Measurements from ENCODE around the gene ABCC4.
A peak's percentile ranks its signal among the peaks of the same experiment; 100 is the strongest.

ABCC4 gene

DNA sequence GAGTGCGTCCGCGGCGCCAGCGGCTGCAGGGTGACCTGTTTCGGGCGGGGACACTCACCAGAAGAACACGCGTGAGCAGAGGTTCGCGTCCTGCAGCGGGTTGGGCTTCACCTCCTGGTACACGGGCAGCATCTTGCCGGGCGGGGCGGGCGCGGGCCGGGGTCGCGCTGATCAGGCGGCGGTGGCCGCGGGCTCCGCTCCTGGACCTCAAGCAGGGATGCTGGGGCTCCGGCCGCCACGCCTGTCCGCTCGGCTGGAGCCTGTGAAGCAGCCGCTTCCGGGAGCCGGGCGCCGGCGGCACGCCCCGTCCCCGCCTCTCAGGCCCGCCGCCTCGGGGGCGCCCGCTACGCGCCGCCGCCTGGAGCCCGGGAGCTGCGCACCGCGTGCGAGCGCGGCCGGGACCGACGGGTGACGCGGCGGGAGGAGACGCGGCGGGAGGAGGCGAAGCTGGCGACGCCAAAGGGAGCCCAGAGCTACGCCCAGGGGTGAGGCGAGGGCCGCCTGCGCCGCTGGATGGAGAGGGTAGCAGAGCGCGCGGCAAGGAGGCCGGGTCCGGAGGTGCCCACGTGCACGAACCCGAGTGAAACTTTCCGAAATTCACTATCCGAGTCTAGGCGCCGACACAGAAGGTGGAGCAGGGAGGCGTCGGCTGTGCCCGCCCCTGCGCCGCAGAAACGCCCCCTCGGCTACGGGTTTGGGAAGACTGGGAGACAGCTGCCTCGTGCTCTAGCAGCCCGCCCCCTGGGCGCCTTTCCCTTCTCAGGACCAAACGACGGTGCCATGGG is at the start of gene ABCC4:
ABCC4 (minus strand) TSS at position 269 of the 785 bp plus-strand sequence; CDS start at position 132, 137 bp downstream.
- peak; percentile 74 for DNase-seq (ENCODE audit: low spot score)

- DNase-seq (ENCODE audit: low spot score), result no peak
Observed at GRCh38 chr13:95349267-95349666, 48.0 kb upstream of the ABCC4 start.

- no peak for DNase-seq (ENCODE audit: low spot score)
Observed at GRCh38 chr13:95343944-95344343, 42.7 kb upstream of the ABCC4 start.

DNA sequence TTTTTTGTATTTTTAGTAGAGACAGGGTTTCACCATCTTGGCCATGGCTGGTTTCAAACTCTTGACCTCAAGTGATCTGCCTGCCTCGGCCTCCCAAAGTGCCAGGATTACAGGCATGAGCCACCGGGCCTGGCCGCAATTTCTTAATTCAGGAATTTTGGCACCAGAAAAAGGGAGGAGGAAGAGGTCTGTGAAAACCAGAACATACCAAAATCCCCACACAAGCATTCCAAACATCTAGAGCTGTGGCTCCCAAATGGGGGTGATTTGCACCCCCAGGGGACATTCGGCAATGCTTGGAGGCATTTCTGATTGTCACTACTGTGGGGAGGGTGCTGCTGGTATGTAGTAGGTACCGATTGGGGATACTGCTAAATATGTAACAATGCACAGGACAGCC is 40.2 kb upstream of the ABCC4 start:
- no peak for DNase-seq (ENCODE audit: low spot score)

GRCh38 chr13:95338905-95339304 is 37.7 kb upstream of the ABCC4 start:
- DNase-seq (ENCODE audit: low spot score), result no peak

DNA sequence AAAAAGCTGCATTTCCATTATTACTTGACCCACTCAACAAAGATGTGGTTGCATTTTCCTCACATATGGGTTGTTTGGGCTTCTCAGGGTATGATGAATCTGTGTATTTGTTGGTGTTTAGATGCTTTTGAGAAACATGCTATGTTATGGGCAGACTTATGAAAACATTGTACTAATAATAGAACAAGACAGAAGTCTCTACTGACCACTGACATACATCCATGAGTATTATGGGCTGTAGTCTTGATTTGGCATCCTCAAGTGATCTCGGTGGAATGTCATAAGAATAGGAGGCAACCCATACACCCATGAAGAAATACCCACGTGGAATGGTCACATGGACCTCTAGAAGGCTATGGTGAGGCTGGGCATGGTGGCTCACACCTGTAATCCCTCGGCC is 36.3 kb upstream of the ABCC4 start:
- no peak for DNase-seq (ENCODE audit: low spot score)

DNA sequence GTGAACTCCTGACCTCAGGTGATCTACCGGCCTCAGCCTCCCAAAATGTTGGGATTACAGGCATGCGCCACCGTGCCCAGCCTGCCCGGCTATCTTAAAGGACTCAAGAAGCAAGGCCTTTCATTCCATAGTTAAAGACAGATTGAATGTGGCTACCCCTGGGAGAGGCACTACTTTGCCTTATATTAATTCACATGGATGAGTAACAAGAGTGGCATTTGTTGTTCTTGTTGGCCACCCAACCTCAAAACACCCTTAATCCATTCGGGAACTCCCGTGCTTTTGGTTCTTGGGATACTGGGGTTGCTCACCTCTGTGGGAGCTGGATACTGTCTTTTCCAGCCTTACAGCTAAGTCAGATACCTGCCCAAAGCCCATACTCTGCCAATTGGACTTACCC is 34.4 kb upstream of the ABCC4 start:
- DNase-seq (ENCODE audit: low spot score), result no peak

GRCh38 chr13:95328386-95328785 is 27.1 kb upstream of the ABCC4 start:
- DNase-seq (ENCODE audit: low spot score), result no peak

- DNase-seq (ENCODE audit: low spot score), result no peak
Observed at GRCh38 chr13:95327190-95327589, 25.9 kb upstream of the ABCC4 start.

DNA sequence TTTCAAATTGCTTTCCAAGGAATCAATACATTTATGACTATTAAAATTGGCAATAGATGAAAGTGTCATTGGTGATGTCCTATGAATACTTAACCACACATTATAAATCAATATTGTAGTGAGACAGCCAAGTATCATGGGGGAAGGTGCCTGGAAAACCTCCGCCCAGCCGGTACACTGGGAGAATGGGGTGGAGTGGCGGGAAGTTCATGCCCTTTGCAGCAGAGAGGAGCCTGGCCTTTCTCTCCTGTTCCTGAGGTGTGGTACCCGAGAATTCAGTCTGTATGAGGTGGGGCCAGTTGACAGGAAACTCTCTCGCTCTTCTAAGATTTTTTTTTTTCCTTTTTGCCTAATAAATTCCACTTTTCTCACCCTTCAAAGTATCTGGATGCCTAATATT is 25.4 kb upstream of the ABCC4 start:
- no peak for DNase-seq (ENCODE audit: low spot score)

GRCh38 chr13:95325485-95325884 is 24.2 kb upstream of the ABCC4 start:
- no peak for DNase-seq (ENCODE audit: low spot score)

DNA sequence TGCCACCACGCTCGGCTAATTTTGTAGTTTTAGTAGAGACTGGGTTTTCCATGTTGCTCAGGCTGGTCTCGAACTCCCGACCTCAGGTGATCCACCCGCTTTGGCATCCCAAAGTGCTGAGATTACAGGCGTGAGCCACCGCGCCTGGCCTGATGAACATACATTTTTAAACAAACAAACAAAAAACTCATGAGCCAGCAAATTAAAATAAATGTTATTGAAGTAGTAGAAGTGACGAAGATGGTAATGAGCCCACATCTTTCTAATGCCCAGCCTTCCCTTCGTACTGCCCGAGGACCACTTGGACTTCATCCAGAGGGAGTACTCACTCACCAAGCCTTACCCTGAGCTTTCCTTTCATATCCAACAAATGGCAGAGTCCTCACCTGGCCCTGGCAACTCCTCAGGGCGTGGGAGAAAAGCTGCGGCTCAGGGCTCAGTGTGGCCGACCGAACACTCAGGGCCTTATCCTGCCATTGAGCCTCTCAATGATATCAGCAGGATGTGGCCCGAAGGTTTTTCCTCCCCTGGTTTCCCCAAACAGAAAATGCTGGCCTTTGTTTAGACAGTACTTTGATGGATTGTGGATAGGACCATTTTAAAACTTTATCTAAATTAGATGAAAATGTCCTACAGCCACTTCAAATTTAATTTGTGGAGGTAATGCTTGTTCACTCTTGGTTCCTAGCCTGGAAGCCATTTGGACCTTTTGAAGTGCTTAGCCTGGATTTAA is 22.8 kb upstream of the ABCC4 start:
- no peak for DNase-seq (ENCODE audit: low spot score)

- DNase-seq (ENCODE audit: low spot score), result no peak
Observed at GRCh38 chr13:95319551-95320274, 18.5 kb upstream of the ABCC4 start.

DNA sequence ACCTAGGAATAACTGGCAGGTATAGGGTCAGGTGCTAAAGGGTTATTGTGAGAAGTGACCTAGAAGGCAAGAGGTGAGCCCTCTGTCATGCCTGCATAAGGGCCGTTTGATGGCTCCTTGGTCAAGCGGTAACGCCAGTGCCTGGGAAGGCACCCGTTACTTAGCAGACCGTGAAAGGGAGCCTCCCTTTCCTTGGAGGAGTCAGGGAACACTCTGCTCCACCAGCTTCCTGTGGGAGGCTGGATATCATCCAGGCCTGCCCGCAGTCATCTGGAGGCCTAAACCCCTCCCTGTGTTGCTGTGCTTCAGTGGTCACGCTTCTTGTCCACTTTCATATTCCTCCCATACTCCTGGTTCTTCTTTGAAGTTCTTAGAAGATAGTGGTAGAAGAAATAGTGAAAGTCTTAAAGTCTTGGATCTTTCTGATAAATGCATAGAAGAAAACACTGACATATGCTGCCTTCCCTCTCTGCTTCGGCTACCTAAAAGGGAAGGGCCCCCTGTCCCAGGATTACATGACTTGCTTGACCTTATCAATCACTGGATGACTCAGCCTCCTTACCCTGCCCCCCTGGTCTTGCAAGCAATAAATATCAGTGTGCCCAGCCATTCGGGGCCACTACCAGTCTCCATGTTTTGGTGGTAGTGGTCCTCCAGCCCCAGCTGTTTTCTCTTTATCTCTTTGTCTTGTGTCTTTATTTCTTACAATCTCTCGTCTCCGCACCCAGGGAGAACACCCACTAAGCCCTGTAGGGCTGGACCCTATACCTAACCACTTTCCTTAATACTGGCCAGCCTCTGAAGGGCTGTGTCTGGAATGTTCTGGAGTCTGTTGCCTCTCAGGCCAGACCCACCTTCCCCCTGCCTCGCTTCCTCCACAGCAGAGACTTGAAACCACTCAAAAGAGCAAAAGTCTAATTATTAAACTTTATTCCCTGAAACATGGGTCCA is 16.1 kb upstream of the ABCC4 start:
- no peak for DNase-seq (ENCODE audit: low spot score)

GRCh38 chr13:95315752-95316151 is 14.5 kb upstream of the ABCC4 start:
- DNase-seq (ENCODE audit: low spot score), result no peak

- no peak for DNase-seq (ENCODE audit: low spot score)
Observed at GRCh38 chr13:95307507-95307906, 6.3 kb upstream of the ABCC4 start.

- no peak for DNase-seq (ENCODE audit: low spot score)
Observed at GRCh38 chr13:95304453-95304852, 3.2 kb upstream of the ABCC4 start.

- DNase-seq (ENCODE audit: low spot score), result no peak
Observed at GRCh38 chr13:95301968-95302393, 730 bp upstream of the ABCC4 start.

DNA sequence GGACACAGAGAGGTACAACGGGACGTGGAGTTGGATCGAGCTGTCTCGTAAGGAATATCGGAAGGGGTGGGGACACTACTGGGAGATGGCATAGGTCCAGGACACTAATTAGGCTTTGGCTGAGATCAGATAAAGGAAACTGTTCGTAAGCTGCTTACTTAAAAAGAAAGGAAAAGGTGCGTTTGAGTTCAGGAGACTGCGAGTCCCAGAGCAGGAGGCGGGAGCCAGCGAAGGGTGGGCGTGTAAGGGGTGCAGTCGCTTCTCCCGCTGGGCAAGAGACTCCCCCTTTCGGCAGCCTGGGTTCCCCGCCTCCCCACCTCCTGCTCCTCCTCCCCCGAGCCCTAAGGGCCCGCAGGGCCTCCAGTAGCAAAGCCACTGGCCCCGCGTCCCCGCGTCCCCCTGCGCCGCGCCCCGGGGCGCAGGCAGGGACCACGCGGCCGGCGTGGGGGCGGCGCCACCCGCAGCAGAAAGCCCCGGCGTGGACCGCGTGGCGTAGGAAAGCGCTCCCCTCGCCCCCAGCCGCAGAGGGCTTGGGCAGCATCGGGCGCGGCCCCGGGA is 547 bp downstream of the ABCC4 start:
- DNase-seq (ENCODE audit: low spot score), result peak; percentile 67

DNA sequence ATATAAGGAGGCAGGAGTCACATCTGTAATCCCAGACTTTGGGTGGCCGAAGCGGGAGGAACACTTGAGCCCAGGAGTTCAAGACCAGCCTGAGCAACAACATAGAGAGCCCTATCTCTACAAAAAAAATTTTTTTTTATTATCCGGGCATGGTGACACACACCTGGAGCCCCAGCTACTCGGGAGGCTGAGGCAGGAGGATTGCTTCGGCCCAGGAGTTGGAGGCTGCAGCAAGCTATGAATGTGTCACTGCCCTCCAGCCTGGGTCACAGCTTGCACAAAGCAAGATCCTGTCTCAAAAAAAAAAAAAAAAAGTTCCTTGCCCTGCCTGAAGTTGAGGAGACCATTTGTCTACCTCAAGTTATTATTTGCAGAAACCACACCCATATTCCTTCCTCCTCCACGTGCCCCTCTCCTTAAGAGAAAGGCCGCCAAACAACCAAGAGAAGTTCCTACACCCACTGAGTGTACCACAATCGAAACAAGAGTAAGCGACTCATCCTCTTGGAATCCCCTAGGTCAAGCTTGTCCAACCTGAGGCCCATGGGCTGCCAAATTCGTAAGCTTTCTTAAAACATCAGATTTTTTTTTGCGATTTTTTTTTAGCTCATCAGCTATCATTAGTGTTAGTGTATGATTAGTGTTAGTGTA is 2.2 kb downstream of the ABCC4 start:
- DNase-seq (ENCODE audit: low spot score), result no peak

Measured in left forelimb (tissue), 1 donor.